CD4-positive, alpha-beta T cell (primary cell): ENCODE results near the gene ESRP2. TPM values are rescaled to one million over a fixed set of nuclear protein-coding genes. Genes with fewer than 3 reads are reported as not detected.
A peak's percentile ranks its signal among the peaks of the same experiment; 100 is the strongest.

Source experiments
- ATAC-seq: fragments of 200-7000 bp; cut with Tn5 transposase; one replicate; pipeline ENCODE4 v1.10.0; 2022; ENCODE audit warnings: mild to moderate bottlenecking; ENCODE audit not compliant: poor library complexity
- CTCF ChIA-PET: fragments of 350-600 bp; sonication (Branson Sonifier 250); formaldehyde crosslinking; loops from one replicate; lab custom pipeline; 2021; ENCODE audit warnings: antibody characterized with exemption, inconsistent platforms; lab: Charles Lee
- POLR2A ChIA-PET: fragments of 350-600 bp; sonication (Branson Sonifier 250); formaldehyde crosslinking; loops from one replicate; lab custom pipeline; 2021; ENCODE audit warnings: antibody characterized with exemption, inconsistent platforms; lab: Charles Lee
- DNase-seq, 14 experiments: peaks; one replicate each; pipeline ENCODE4 v3.0.0-alpha.2; 2013 to 2020; ENCODE audit warnings: mixed read lengths in 2 of 14
- H3K27ac ChIP-seq, 2 donors: one replicate each; pipeline versions ENCODE4 v1.5.1 to v1.7.0; 2013; ENCODE audit warnings: low read length in 2 of 2, low read depth in 1 of 2, mild to moderate bottlenecking in 1 of 2
- H3K27me3 ChIP-seq, 2 experiments: 1 replicate in 1 of 2; 2 replicates in 1 of 2; pipeline versions ENCODE4 v1.6.1 to v1.7.0; 2013; ENCODE audit warnings: low read length in 2 of 2, control low read depth in 1 of 2, mild to moderate bottlenecking in 1 of 2, moderate library complexity in 1 of 2; ENCODE audit not compliant: insufficient read depth in 2 of 2, control insufficient read depth in 1 of 2
- H3K36me3 ChIP-seq: one replicate; pipeline ENCODE4 v1.6.1; 2013; ENCODE audit warnings: low read length, control low read depth; ENCODE audit not compliant: insufficient read depth
- H3K4me1 ChIP-seq: one replicate; pipeline ENCODE4 v1.6.1; 2013; ENCODE audit warnings: low read length, control low read depth; ENCODE audit not compliant: insufficient read depth
- H3K4me3 ChIP-seq: one replicate; pipeline ENCODE4 v1.5.1; 2013; ENCODE audit warnings: mild to moderate bottlenecking, low read length, moderate library complexity
- H3K9me3 ChIP-seq, 2 experiments: 1 replicate in 1 of 2; 2 replicates in 1 of 2; pipeline versions ENCODE4 v1.6.1 to v1.7.0; 2013; ENCODE audit warnings: low read length in 2 of 2, mild to moderate bottlenecking in 2 of 2, control low read depth in 1 of 2, moderate library complexity in 1 of 2; ENCODE audit not compliant: control insufficient read depth in 1 of 2, insufficient read depth in 1 of 2
- H3K27ac Mint-ChIP-seq: one replicate; pipeline ENCODE4 v1.8.0; 2020; ENCODE audit warnings: mixed read lengths
- H3K27me3 Mint-ChIP-seq: one replicate; pipeline ENCODE4 v1.8.0; 2021; ENCODE audit warnings: mixed read lengths
- H3K36me3 Mint-ChIP-seq: one replicate; pipeline ENCODE4 v1.8.0; 2021; ENCODE audit warnings: low read depth, mixed read lengths
- H3K4me1 Mint-ChIP-seq: one replicate; pipeline ENCODE4 v1.8.0; 2021; ENCODE audit warnings: low read depth, mixed read lengths
- H3K4me3 Mint-ChIP-seq: one replicate; pipeline ENCODE4 v1.8.0; 2020; ENCODE audit warnings: mild to moderate bottlenecking, mixed read lengths
- H3K9me3 Mint-ChIP-seq: one replicate; pipeline ENCODE4 v1.8.0; 2020; ENCODE audit warnings: mixed read lengths
- CTCF ChIP-seq: fragments of 200-600 bp; IDR thresholded peaks from one replicate; pipeline ENCODE4 v1.8.0; 2022; ENCODE audit warnings: antibody characterized with exemption, mild to moderate bottlenecking
- intact Hi-C, 2 experiments: fragments of 100-400 bp; cut with DNase I in 1 of 2; cut with micrococcal nuclease in 1 of 2; formaldehyde crosslinking; loops; one replicate each; pipeline versions ENCODE4 v1.15.1 to v1.9.0; 2023 to 2025; cut with DNase I, micrococcal nuclease
- total RNA-seq, 174 experiments: library from RNA in 2 of 174; stranded (reverse) in 2 of 174; gene quantifications; one replicate each; pipeline ENCODE4 v1.2.3 and lab custom pipeline; 2021 to 2026

Gene ESRP2
- total RNA-seq, 2 experiments from 2014 or later = not detected

- H3K4me3 ChIP-seq = no peak overlapping the region
- Mint-ChIP-seq H3K4me3 (peak overlapping the region; percentile 87), H3K27me3 (no peaks in the 10 kb centered on the region), H3K36me3 (no peaks in the 10 kb centered on the region), H3K9me3 (no peaks in the 10 kb centered on the region), H3K4me1 (peaks cover 35% of the 10 kb centered on the region), H3K27ac (peak overlapping the region; percentile 71)
- peaks cover 0 to 9% of the 10 kb centered on the region in 2 experiments for H3K9me3 ChIP-seq
- POLR2A ChIA-PET = interaction anchor here (1.0 to 3.2 kb wide), 6 partner anchors 9 to 148 kb away, joined by 3 to 10 read pairs (median 4); partner anchors contain the start of genes PLA2G15, PRMT7, SLC7A6 and SLC7A6OS
- TF ChIP-seq CTCF = no peak
- H3K27ac ChIP-seq = peak overlapping the region in 1 of 2 donors; percentile 53
- intact Hi-C loops = loop anchor here in 1 of 2 experiments (5.0 to 10.0 kb wide), 3 partner anchors 160 to 950 kb away; partner anchors contain the start of genes RANBP10, SNTB2 and TSNAXIP1
- no peaks in the 10 kb centered on the region for H3K27me3 ChIP-seq
- peaks cover 41% of the 10 kb centered on the region for H3K4me1 ChIP-seq
- peaks cover 7% of the 10 kb centered on the region for H3K36me3 ChIP-seq
- peak in 3 of 14 experiments; percentile 33 to 60 (median 43) for DNase-seq
- CTCF ChIA-PET = interaction anchor here (1.1 kb wide), 1 partner anchor 51 kb away, joined by 3 read pairs; no protein-coding TSS in a partner anchor
- ATAC-seq = no peak
Measured at GRCh38 chr16:68235108-68235886, 630 bp downstream of the ESRP2 start.

- Mint-ChIP-seq H3K4me3 (peak overlapping the region; percentile 87), H3K36me3 (peaks cover 2% of the 10 kb centered on the region), H3K9me3 (no peaks in the 10 kb centered on the region), H3K4me1 (peaks cover 33% of the 10 kb centered on the region), H3K27ac (peak overlapping the region; percentile 71), H3K27me3 (no peaks in the 10 kb centered on the region)
- no peak for TF ChIP-seq CTCF
- peak overlapping the region in 1 of 2 donors; percentile 43 for H3K27ac ChIP-seq
- H3K27me3 ChIP-seq = no peaks in the 10 kb centered on the region
- POLR2A ChIA-PET = interaction anchor here (0.8 to 1.5 kb wide), 4 partner anchors 11 to 76 kb away, joined by 3 to 4 read pairs (median 3); partner anchors contain the start of genes PLA2G15, PRMT7, SLC7A6 and SLC7A6OS
- CTCF ChIA-PET = no interaction called here
- DNase-seq = peak in 1 of 14 experiments; percentile 46
- peaks cover 0 to 9% of the 10 kb centered on the region in 2 experiments for H3K9me3 ChIP-seq
- peaks cover 34% of the 10 kb centered on the region for H3K4me1 ChIP-seq
- intact Hi-C loops = loop anchor here in 1 of 2 experiments (5.0 to 10.0 kb wide), 3 partner anchors 160 to 950 kb away; partner anchors contain the start of genes RANBP10, SNTB2 and TSNAXIP1
- peaks cover 15% of the 10 kb centered on the region for H3K36me3 ChIP-seq
- ATAC-seq = no peak
- no peak overlapping the region for H3K4me3 ChIP-seq
Measured at GRCh38 chr16:68234188-68235107, 1.5 kb downstream of the ESRP2 start.

- H3K4me1 ChIP-seq = peaks cover 30% of the 10 kb centered on the region
- TF ChIP-seq CTCF = no peak
- H3K9me3 Mint-ChIP-seq = no peaks in the 10 kb centered on the region
- no peaks in the 10 kb centered on the region for H3K27me3 ChIP-seq
- peaks cover 21% of the 10 kb centered on the region for H3K36me3 ChIP-seq
- no peak overlapping the region for H3K4me3 Mint-ChIP-seq
- no peak for DNase-seq
- H3K4me3 ChIP-seq = no peak overlapping the region
- H3K27ac Mint-ChIP-seq = no peak overlapping the region
- CTCF ChIA-PET = no interaction called here
- ATAC-seq = no peak
- H3K36me3 Mint-ChIP-seq = peaks cover 7% of the 10 kb centered on the region
- POLR2A ChIA-PET = interaction anchor here (0.9 kb wide), 1 partner anchor 77 kb away, joined by 3 read pairs; the partner anchor contains the start of genes PRMT7 and SLC7A6OS
- H3K4me1 Mint-ChIP-seq = peaks cover 36% of the 10 kb centered on the region
- intact Hi-C loops = loop anchor here in 1 of 2 experiments (10.0 kb wide), 2 partner anchors 159 to 951 kb away; partner anchors contain the start of gene SNTB2
- H3K9me3 ChIP-seq = peaks cover 0 to 9% of the 10 kb centered on the region in 2 experiments
- H3K27ac ChIP-seq = peak overlapping the region in 1 of 2 donors; percentile 43
- no peaks in the 10 kb centered on the region for H3K27me3 Mint-ChIP-seq
Measured at GRCh38 chr16:68233835-68234187, 2.1 kb downstream of the ESRP2 start.
